ENCODE data around the gene TTLL1. TPM values are rescaled to one million over a fixed set of nuclear protein-coding genes. Genes with fewer than 3 reads are reported as not detected.
A peak's percentile ranks its signal among the peaks of the same experiment; 100 is the strongest.
"Not testable (repeated sequence)": the region's sequence is repeated elsewhere in the genome, so short reads cannot be mapped to it uniquely, and the experiment has no call there.

The TTLL1 gene
- total RNA-seq, 1 experiment from 2014 or later: 10.3 TPM

DNA sequence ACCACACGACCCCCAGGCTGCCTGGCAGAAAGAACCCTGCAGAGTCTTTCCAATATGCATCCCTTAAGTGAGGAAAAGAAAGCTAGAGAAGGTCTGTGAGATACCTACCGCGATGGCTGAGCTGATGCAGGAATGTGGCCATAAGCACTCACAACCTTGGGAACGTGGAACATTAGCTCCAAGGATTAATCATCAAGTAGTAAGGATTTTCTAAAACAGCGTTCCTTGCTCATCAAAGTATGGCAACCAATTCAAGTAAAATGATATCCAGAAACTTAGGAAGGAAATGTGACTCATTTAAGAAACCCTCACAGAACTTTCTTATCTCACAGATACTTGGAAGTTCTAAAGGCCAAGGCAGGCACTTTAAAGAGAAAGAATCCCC, 87.0 kb downstream of the TTLL1 start:
- in situ Hi-C loops (cut with HindIII; ENCODE audit: low sequenced_read_pairs): no loop called here
- no peak for DNase-seq (ENCODE audit: low spot score)

DNA sequence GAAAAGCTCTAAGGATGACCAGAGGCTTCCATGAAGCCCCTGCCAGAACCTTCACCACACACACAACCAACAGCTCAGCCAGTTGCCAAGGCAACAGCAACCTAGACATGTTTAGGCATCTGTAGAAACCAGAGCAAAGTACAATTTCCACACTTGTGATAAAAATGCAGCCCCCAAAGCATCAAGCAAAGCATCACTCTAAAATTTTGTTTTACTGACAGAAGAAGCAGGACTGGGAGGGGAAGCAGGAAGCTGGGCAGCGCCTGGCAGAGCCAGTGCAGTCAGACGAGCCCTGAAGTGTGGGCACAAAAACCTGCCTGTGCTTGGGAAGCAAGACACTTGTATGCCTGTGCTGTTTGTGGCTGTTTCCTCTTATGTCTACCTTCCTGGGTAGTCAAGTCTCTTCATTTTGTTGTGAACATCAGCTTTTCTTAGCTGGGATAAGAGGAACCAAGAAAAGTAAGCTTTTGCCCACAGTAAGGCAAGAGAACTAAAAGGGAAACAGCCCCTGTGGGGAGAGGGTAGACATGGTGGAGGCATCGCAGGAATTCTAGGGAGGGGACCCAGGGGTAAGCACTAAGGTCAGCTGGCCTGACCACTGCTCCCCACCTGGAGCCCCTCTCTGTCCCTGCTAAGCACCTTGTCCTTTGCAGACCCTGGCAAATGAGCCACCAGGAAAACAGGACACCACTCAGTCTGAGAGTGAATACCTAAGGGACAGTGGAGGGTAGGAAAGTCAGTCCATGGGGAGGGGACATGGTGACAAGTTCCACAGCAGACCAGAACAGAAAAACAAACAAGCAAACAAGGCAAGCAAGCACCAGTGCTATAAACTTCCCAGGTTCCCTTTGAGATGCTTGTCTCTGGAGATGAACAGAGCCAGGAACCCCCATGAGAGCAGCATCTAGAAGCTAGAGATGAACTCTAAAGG, 87.7 kb downstream of the TTLL1 start:
- in situ Hi-C loops (cut with HindIII; ENCODE audit: low sequenced_read_pairs): no loop called here

GRCh38 chr22:43000441-43001175, 88.6 kb downstream of the TTLL1 start:
- no peak for DNase-seq (ENCODE audit: low spot score)
- in situ Hi-C loops (cut with HindIII; ENCODE audit: low sequenced_read_pairs): no loop called here

More for the DNA sequence above, 87.7 kb downstream of the TTLL1 start:
- DNase-seq (ENCODE audit: low spot score): peak; percentile 62

DNA sequence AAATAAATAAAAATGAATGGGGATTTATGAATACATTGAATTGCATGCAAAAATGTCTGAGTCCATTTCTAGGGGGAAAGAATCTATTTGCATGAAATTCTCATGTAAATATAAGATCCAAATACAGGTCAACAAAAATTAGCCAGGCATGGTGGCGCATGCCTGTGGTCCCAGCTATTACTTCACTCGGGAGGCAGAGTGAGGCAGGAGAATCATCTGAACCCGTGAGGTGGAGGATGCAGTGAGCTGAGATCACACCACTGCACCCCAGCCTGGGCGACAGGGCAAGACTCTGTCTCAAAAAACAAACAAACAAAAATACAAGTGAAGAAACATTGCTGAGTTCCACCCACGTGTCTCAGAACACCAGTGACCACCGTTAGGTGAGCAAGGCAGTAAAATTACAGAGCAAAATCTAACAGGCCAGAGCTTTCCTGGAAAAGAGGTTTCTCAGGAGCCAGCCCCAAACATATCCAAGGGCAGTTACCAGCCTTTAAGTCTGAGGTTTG, 91.6 kb downstream of the TTLL1 start:
- in situ Hi-C loops (cut with HindIII; ENCODE audit: low sequenced_read_pairs): no loop called here

GRCh38 chr22:42996646-42997365, 92.4 kb downstream of the TTLL1 start:
- in situ Hi-C loops (cut with HindIII; ENCODE audit: low sequenced_read_pairs): no loop called here
- no peak for DNase-seq (ENCODE audit: low spot score)

More for the DNA sequence above, 91.6 kb downstream of the TTLL1 start:
- DNase-seq (ENCODE audit: low spot score): no peak

DNA sequence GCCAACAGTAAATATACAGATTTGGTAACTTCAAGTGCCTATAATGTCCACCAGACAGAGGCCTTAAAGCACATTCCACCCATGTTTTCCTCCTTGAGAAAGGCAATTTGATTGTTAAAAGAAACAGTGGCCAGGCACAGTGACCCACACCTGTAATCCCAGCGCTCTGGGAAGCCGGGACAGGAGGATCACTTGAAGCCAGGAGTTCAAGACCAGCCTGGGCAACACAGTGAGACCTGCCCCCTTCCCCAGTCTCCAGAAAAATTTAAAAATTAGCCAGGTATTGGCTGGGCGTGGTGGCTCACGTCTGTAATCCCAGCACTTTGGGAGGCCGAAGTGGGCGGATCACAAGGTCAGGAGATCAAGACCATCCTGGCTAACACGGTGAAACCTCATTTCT, 93.5 kb downstream of the TTLL1 start:
- DNase-seq (ENCODE audit: low spot score); in situ Hi-C loops (cut with HindIII; ENCODE audit: low sequenced_read_pairs): not testable (repeated sequence)

DNA sequence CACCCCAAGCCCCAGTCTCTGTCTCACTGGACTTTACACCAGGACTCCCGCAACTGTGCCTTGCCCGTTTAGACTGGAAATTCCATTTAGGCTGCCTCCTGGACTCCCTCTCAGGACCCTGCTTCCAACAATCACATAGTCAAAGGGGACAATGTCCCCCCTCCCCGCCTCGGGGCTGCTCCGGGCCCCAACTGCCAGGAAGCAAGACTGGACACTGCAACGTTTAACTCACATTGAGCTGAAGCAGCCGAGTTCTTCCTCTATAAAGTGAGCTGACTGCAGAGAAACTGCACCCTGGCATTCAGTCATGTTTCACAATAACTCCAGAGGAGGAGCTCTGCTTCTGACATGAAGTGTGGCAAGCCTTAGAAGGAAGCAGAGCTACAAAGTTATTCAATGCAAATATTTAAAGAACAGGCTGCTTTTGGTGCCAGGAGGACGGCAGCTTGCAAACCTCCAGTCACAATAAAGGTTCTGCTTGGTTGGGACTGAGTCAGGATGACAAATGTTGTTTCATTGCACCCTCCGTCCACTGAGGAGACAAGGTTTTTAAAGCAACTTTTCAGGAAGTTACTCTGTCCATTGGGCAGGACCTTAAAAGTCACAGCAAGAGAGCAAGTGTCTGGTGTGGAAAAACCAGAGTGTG, 94.2 kb downstream of the TTLL1 start:
- in situ Hi-C loops (cut with HindIII; ENCODE audit: low sequenced_read_pairs): no loop called here
- no peak for DNase-seq (ENCODE audit: low spot score)

- in situ Hi-C loops (cut with HindIII; ENCODE audit: low sequenced_read_pairs): no loop called here
- no peak for DNase-seq (ENCODE audit: low spot score)
These were observed 94.8 kb downstream of the TTLL1 start for GRCh38 chr22:42994276-42994916.

DNA sequence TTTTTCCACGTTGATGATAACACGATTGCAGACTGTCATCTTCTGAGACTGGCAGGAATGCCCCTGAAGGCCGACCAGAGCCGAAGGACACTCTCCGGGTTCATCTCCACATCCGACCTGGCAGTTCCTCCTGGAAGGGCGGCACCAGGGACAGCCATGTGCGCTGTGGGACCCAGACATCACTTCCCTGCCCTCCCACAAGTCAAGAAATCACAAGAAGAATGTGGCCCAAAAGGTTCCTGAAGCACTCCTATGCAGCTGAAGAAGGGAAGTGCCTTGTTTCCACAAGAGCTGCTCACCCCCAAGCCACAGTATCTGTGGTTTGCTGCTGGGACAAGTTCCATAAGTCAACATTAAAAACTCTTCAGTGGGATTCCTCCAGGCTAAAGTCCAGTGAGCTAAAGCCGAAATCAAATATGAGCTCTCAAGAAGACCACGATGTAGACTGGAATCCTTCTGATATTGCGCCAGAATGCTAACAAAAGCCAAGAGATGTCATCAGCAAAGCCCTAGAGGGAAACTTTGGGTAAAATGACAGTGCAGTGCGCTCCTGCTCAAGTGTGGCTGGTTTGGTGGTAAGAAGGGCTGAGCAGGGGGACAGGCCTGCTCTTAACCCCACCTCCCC, 95.4 kb downstream of the TTLL1 start:
- DNase-seq (ENCODE audit: low spot score): no peak
- in situ Hi-C loops (cut with HindIII; ENCODE audit: low sequenced_read_pairs): no loop called here

DNA sequence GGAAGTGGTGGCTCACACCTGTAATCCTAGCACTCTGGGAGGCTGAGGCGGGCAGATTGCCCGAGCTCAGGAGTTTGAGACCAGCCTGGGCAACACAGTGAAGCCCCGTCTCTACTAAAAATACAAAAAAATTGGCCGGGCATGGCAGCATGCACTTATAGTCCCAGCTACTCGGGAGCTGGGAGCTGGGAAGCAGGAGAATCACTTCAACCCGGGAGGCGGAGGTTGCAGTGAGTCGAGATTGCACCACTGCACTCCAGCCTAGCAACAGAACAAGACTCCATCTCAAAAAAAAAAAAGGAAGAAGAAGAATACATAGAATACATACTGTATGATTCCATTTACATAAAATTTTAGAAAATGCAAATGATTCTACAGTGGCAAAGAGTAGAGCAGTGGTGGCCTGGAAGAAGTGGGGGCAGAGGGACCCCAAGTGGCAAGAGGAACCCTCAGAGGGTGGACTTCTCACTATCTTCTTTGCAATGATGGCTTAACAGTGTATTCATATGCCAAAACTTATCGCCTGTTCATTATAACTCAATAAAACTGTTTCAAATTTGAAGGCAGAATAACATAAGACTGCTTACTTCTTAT, 96.2 kb downstream of the TTLL1 start:
- DNase-seq (ENCODE audit: low spot score): no peak

GRCh38 chr22:42992092-42992491, 97.1 kb downstream of the TTLL1 start:
- no peak for DNase-seq (ENCODE audit: low spot score)
- in situ Hi-C loops (cut with HindIII; ENCODE audit: low sequenced_read_pairs): no loop called here

More for the DNA sequence above, 96.2 kb downstream of the TTLL1 start:
- in situ Hi-C loops (cut with HindIII; ENCODE audit: low sequenced_read_pairs): no loop called here

GRCh38 chr22:42991010-42991651, 98.1 kb downstream of the TTLL1 start:
- in situ Hi-C loops (cut with HindIII; ENCODE audit: low sequenced_read_pairs): no loop called here

DNA sequence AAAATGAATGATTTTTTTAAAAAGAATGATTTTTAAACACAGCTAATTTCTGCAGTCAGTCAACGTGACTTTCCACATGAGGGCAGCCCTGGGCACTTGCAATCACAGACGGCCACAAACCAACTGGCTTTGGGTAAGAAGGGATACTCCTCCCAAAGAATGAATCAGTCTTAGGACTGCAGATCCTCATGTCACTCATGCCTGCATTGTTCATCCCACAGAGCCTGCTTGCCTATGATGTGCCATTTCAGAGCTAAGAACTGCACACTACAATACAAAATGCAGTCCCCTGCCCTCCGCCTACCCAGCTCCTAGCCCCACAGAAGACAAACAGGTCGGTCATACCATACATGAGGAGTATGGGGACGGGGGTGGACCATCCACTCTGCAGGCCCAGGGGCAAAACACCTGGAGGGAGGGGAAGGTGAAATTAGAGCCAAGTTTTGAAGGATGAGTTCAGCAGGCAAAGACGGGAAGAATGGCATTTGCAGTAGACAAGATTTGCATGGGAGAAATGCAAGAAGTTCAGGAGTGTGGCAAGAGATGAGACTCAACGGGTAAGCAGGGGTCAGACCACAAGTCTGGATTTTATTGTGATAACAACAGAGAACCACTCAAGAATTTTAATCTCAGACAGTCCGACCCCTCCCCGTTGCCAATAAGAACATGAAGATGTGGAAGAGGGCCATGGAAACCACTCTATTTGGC, 98.9 kb downstream of the TTLL1 start:
- no peak for DNase-seq (ENCODE audit: low spot score)
- in situ Hi-C loops (cut with HindIII; ENCODE audit: low sequenced_read_pairs): no loop called here

More at GRCh38 chr22:42991010-42991651, 98.1 kb downstream of the TTLL1 start:
- no peak for DNase-seq (ENCODE audit: low spot score)
